Caco-2 (cell line): Measurements from ENCODE around the gene UFD1. TPM values are rescaled to one million over a fixed set of nuclear protein-coding genes. Genes with fewer than 3 reads are reported as not detected.

Source experiments
- BruUV-seq: library from RNA; stranded (reverse); fragments of 400-500 nt; replicated peaks from 2 replicates; lab custom pipeline; 2021; lab: Mats Ljungman, UMichigan
- CTCF ChIA-PET: fragments of 300-600 bp; sonication (Branson Sonifier 250); formaldehyde crosslinking; loops from one replicate; lab custom pipeline; 2022; ENCODE audit warnings: antibody characterized with exemption; lab: Charles Lee
- POLR2A ChIA-PET: fragments of 300-600 bp; sonication (Branson Sonifier 250); formaldehyde crosslinking; loops from one replicate; lab custom pipeline; 2022; ENCODE audit warnings: antibody characterized with exemption; lab: Charles Lee
- DNase-seq, 2 experiments: peaks; one replicate each; pipeline versions ENCODE4 v3.0.0 to v3.0.0-alpha.2; 2020 to 2022
- H3K27me3 ChIP-seq: replicated peaks from 2 replicates; pipeline ENCODE4 v1.6.0; 2011; ENCODE audit warnings: low read length; ENCODE audit not compliant: control insufficient read depth, insufficient read depth
- H3K36me3 ChIP-seq: 2 replicates; pipeline ENCODE4 v1.5.1; 2011; ENCODE audit warnings: low read length; ENCODE audit not compliant: control insufficient read depth, insufficient read depth
- H3K4me1 ChIP-seq: fragments of 250-450 bp; sonication (Bioruptor Pico); 2 replicates; pipeline ENCODE4 v1.5.1; 2020; ENCODE audit warnings: mild to moderate bottlenecking
- H3K4me3 ChIP-seq: 2 replicates; pipeline ENCODE4 v1.5.1; 2011; ENCODE audit warnings: low read depth, mild to moderate bottlenecking, control low read depth, low read length
- H3K9me3 ChIP-seq: fragments of 250-450 bp; sonication (Bioruptor Pico); 2 replicates; pipeline ENCODE4 v1.5.1; 2020; ENCODE audit warnings: mild to moderate bottlenecking, moderate library complexity
- H3K27ac Mint-ChIP-seq: one replicate; pipeline ENCODE4 v1.8.0; 2022; ENCODE audit warnings: mixed read lengths; ENCODE audit not compliant: unreplicated experiment
- H3K27me3 Mint-ChIP-seq: one replicate; pipeline ENCODE4 v1.8.0; 2022; ENCODE audit warnings: mixed read lengths; ENCODE audit not compliant: insufficient read depth, unreplicated experiment
- H3K36me3 Mint-ChIP-seq: one replicate; pipeline ENCODE4 v1.8.0; 2022; ENCODE audit warnings: mild to moderate bottlenecking, mixed read lengths; ENCODE audit not compliant: insufficient read depth, unreplicated experiment
- H3K4me1 Mint-ChIP-seq: one replicate; pipeline ENCODE4 v1.8.0; 2022; ENCODE audit warnings: low read depth, mixed read lengths; ENCODE audit not compliant: unreplicated experiment
- H3K4me3 Mint-ChIP-seq: one replicate; pipeline ENCODE4 v1.8.0; 2022; ENCODE audit warnings: mild to moderate bottlenecking, moderate library complexity, mixed read lengths; ENCODE audit not compliant: unreplicated experiment
- H3K9me3 Mint-ChIP-seq: one replicate; pipeline ENCODE4 v1.8.0; 2022; ENCODE audit warnings: mixed read lengths; ENCODE audit not compliant: unreplicated experiment
- intact Hi-C: fragments of 100-400 bp; cut with micrococcal nuclease; formaldehyde crosslinking; loops from one replicate; pipeline ENCODE4 v1.10.0; 2022; ENCODE audit not compliant: unreplicated experiment
- total RNA-seq: library from RNA; stranded (reverse); gene quantifications from 2 replicates; pipeline ENCODE4 v1.2.3, GENCODE V29; 2022
- TF ChIP-seq, protein P1 (sequence below), 2 experiments: fragments of 200-600 bp in 1 of 2; IDR thresholded peaks; 1 replicate in 1 of 2; 2 replicates in 1 of 2; pipeline versions ENCODE4 v1.5.1 to v1.8.0; 2011 to 2022; ENCODE audit warnings: antibody characterized with exemption in 1 of 2, control low read depth in 1 of 2, inconsistent platforms in 1 of 2, low read depth in 1 of 2, low read length in 1 of 2, mild to moderate bottlenecking in 1 of 2, moderate library complexity in 1 of 2; ENCODE audit not compliant: insufficient read depth in 1 of 2, severe bottlenecking in 1 of 2, unreplicated experiment in 1 of 2

Gene UFD1
- total RNA-seq, 1 experiment from 2014 or later, result 102 TPM

DNA sequence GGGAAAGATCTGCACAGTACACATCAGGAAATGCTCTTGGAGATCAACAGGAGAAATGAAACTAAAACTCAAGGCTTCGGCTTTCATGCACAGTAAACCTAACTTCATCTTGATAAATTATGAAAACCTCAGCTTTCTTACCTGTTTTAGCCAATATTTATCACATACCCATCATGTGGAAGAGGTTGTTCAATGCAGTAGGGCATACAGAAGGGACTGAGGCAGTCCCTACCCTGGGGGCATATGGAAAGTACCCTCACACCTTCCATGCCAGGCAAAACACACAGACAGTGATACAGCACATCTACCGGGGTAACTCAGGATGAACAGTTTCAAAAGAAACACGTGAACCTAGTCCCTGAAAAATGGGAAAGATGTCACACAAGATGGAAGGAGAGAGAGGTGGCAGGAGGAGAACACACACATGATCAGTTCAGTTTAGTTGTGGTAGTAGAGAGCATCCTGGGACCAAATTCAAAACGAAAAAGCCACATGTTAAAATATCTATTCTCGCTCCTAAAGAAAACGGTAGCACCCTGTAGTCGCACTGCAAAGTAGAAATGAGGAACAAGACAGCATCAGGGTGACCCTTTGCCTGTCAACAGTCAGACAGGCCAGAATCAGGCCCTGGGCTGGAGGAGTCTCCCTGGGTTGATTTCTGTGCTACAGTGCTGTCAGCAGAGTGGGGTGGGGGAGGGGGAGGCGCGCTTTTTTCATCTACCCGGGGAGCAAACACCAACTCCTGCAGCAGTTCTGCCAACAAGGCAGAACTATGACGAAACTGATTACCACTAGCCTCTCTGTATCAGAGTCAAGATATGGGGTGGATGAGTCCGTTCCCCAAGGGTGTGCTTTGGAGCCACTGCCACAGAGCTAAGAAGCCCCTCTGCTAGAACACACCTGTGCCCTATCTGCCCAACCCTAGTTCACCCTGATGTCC lies 48.8 kb downstream of the UFD1 start:
- no peaks in the 10 kb centered on the region for H3K9me3 Mint-ChIP-seq
- intact Hi-C loops, result no loop called here
- H3K27me3 Mint-ChIP-seq, result no peaks in the 10 kb centered on the region
- Histone ChIP-seq H3K4me3 (peak overlapping the region; percentile 64), H3K27me3 (no peaks in the 10 kb centered on the region), H3K4me1 (peaks cover 9% of the 10 kb centered on the region; the same call in 1 of the 2 replicates), H3K9me3 (no peaks in the 10 kb centered on the region), H3K36me3 (no peaks in the 10 kb centered on the region; the same call in 1 of the 2 replicates)
- H3K36me3 Mint-ChIP-seq, result peaks cover 31% of the 10 kb centered on the region
- BruUV-seq, result no TSS peak
- TF ChIP-seq, protein P1, sequence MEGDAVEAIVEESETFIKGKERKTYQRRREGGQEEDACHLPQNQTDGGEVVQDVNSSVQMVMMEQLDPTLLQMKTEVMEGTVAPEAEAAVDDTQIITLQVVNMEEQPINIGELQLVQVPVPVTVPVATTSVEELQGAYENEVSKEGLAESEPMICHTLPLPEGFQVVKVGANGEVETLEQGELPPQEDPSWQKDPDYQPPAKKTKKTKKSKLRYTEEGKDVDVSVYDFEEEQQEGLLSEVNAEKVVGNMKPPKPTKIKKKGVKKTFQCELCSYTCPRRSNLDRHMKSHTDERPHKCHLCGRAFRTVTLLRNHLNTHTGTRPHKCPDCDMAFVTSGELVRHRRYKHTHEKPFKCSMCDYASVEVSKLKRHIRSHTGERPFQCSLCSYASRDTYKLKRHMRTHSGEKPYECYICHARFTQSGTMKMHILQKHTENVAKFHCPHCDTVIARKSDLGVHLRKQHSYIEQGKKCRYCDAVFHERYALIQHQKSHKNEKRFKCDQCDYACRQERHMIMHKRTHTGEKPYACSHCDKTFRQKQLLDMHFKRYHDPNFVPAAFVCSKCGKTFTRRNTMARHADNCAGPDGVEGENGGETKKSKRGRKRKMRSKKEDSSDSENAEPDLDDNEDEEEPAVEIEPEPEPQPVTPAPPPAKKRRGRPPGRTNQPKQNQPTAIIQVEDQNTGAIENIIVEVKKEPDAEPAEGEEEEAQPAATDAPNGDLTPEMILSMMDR (IDR thresholded peaks at IDR 0.05; ENCODE audit: insufficient read depth in 1 of 2, low read depth in 1 of 2, low read length in 1 of 2, severe bottlenecking in 1 of 2, unreplicated experiment in 1 of 2), result no peak
- H3K4me1 Mint-ChIP-seq, result peaks cover 8% of the 10 kb centered on the region
- peak overlapping the region; percentile 80 for H3K4me3 Mint-ChIP-seq
- ChIA-PET CTCF (no interaction called here), POLR2A (interaction anchor here (0.6 kb wide), 1 partner anchor 1065 kb away, joined by 6 read pairs; the partner anchor contains the start of gene KLHL22)
- no peak for DNase-seq
- H3K27ac Mint-ChIP-seq, result peak overlapping the region; percentile 85

DNA sequence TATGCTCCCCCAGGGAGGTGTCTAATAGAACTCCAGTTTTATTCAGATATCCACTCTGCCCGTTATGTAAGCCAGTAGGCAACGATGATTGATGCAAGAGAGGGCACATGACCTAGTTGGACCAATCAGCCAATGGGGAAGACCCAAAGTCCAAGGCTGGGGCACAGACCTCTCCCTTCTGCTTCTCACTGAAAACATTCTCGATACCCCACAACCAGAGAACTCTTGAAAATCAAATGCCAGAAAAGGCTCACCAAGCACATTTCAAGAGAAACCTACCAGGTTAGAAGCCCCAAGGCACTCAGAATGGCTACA lies 54.9 kb downstream of the UFD1 start:
- Mint-ChIP-seq H3K36me3 (peaks cover 18% of the 10 kb centered on the region), H3K4me1 (peaks cover 15% of the 10 kb centered on the region), H3K27ac (no peak overlapping the region), H3K27me3 (no peaks in the 10 kb centered on the region), H3K9me3 (no peaks in the 10 kb centered on the region), H3K4me3 (no peak overlapping the region)
- ChIA-PET POLR2A (no interaction called here), CTCF (no interaction called here)
- no peaks in the 10 kb centered on the region for H3K4me1 ChIP-seq
- no peak for DNase-seq
- H3K4me3 ChIP-seq, result no peak overlapping the region
- no peaks in the 10 kb centered on the region for H3K9me3 ChIP-seq
- intact Hi-C loops, result no loop called here
- no TSS peak for BruUV-seq
- H3K27me3 ChIP-seq, result no peaks in the 10 kb centered on the region
- no peaks in the 10 kb centered on the region; the same call in 1 of the 2 replicates for H3K36me3 ChIP-seq
- TF ChIP-seq, protein P1 (IDR thresholded peaks at IDR 0.05; ENCODE audit: insufficient read depth in 1 of 2, low read depth in 1 of 2, low read length in 1 of 2, severe bottlenecking in 1 of 2, unreplicated experiment in 1 of 2), result no peak

DNA sequence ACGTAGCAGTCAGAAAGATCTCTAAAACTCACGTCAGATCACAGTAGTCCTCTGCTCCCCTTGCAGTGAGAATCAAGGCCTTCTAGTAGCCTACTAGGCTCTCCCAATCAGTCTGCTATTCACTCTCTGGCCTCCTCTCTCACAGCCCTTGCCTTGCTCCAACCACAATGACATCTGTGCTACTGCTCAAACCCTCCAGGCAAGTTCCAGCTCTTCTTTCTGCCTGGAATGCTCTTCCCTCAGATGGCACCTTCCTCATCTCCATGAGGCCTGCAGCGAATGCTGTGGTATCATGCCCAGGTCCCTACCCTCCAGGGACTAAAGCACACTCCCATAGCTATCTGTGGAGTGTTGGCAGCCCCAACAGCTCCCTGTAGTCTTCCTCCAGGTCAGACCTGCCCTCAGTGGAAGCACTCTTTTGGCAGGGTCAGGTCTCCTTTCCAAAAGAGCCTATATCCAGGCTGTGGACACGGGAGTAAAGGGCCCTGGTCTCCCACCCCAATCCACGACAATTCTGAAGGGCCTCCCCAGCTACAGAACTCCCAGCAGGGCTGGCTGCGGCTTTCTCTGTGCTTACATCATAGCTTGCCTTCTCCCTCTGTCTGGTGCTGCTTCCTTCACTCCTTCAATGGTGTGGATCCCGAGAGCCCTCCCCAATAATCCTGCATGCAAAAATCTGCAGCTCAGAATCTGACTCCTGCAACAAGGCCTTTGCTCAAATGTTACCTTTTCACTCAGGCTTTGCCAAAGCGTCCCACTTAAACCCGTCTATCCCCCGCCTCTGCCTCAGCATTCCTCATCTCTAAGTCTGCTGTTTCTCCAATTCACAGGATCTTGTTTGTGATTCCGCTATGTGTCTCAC lies 56.3 kb downstream of the UFD1 start:
- no peaks in the 10 kb centered on the region; the same call in 1 of the 2 replicates for H3K36me3 ChIP-seq
- TF ChIP-seq, protein P1 (IDR thresholded peaks at IDR 0.05; ENCODE audit: insufficient read depth in 1 of 2, low read depth in 1 of 2, low read length in 1 of 2, severe bottlenecking in 1 of 2, unreplicated experiment in 1 of 2), result no peak
- H3K36me3 Mint-ChIP-seq, result peaks cover 10% of the 10 kb centered on the region
- ChIA-PET POLR2A (interaction anchor here (0.5 kb wide), 1 partner anchor 9 kb away, joined by 3 read pairs; the partner anchor contains the start of gene HIRA), CTCF (interaction anchor here (1.0 kb wide), 1 partner anchor 51 kb away, joined by 4 read pairs; no protein-coding TSS in a partner anchor)
- no peaks in the 10 kb centered on the region for H3K9me3 Mint-ChIP-seq
- no peak for DNase-seq
- intact Hi-C loops, result no loop called here
- H3K4me3 Mint-ChIP-seq, result no peak overlapping the region
- H3K4me3 ChIP-seq, result no peak overlapping the region
- no TSS peak for BruUV-seq
- no peak overlapping the region for H3K27ac Mint-ChIP-seq
- H3K4me1 Mint-ChIP-seq, result peaks cover 15% of the 10 kb centered on the region
- no peaks in the 10 kb centered on the region for H3K27me3 Mint-ChIP-seq
- H3K9me3 ChIP-seq, result no peaks in the 10 kb centered on the region
- no peaks in the 10 kb centered on the region for H3K27me3 ChIP-seq
- H3K4me1 ChIP-seq, result no peaks in the 10 kb centered on the region
